ENCODE data around the gene PCSK6.
"Not testable (repeated sequence)": the region's sequence is repeated elsewhere in the genome, so short reads cannot be mapped to it uniquely, and the experiment has no call there.

The PCSK6 gene

GRCh38 chr15:101376615-101377395 lies 112.7 kb downstream of the PCSK6 start:
- DNase-seq (ENCODE audit: low spot score): no peak

GRCh38 chr15:101375006-101375405 lies 114.5 kb downstream of the PCSK6 start:
- not testable (repeated sequence) for DNase-seq (ENCODE audit: low spot score)

GRCh38 chr15:101374326-101374725 lies 115.2 kb downstream of the PCSK6 start:
- no peak for DNase-seq (ENCODE audit: low spot score)

GRCh38 chr15:101373577-101373976 lies 115.9 kb downstream of the PCSK6 start:
- no peak for DNase-seq (ENCODE audit: low spot score)

- no peak for DNase-seq (ENCODE audit: low spot score)
Measured at GRCh38 chr15:101372960-101373525, 116.5 kb downstream of the PCSK6 start.

GRCh38 chr15:101372149-101372577 lies 117.3 kb downstream of the PCSK6 start:
- no peak for DNase-seq (ENCODE audit: low spot score)

GRCh38 chr15:101371519-101371918 lies 118.0 kb downstream of the PCSK6 start:
- no peak for DNase-seq (ENCODE audit: low spot score)

GRCh38 chr15:101371081-101371480 lies 118.4 kb downstream of the PCSK6 start:
- DNase-seq (ENCODE audit: low spot score): no peak

GRCh38 chr15:101370330-101371024 lies 119.0 kb downstream of the PCSK6 start:
- DNase-seq (ENCODE audit: low spot score): no peak

- no peak for DNase-seq (ENCODE audit: low spot score)
Measured at GRCh38 chr15:101369676-101370075, 119.8 kb downstream of the PCSK6 start.

GRCh38 chr15:101368861-101369642 lies 120.5 kb downstream of the PCSK6 start:
- no peak for DNase-seq (ENCODE audit: low spot score)

GRCh38 chr15:101368086-101368780 lies 121.3 kb downstream of the PCSK6 start:
- DNase-seq (ENCODE audit: low spot score): no peak

GRCh38 chr15:101366853-101367252 lies 122.7 kb downstream of the PCSK6 start:
- no peak for DNase-seq (ENCODE audit: low spot score)

GRCh38 chr15:101362986-101363566 lies 126.4 kb downstream of the PCSK6 start:
- no peak for DNase-seq (ENCODE audit: low spot score)

GRCh38 chr15:101362359-101362758 lies 127.1 kb downstream of the PCSK6 start:
- DNase-seq (ENCODE audit: low spot score): no peak

GRCh38 chr15:101361418-101361817 lies 128.1 kb downstream of the PCSK6 start:
- DNase-seq (ENCODE audit: low spot score): no peak

GRCh38 chr15:101359365-101359947 lies 130.1 kb downstream of the PCSK6 start:
- DNase-seq (ENCODE audit: low spot score): no peak

- no peak for DNase-seq (ENCODE audit: low spot score)
Measured at GRCh38 chr15:101358895-101359294, 130.6 kb downstream of the PCSK6 start.

GRCh38 chr15:101357885-101358284 lies 131.6 kb downstream of the PCSK6 start:
- no peak for DNase-seq (ENCODE audit: low spot score)

- DNase-seq (ENCODE audit: low spot score): no peak
Measured at GRCh38 chr15:101357333-101357732, 132.2 kb downstream of the PCSK6 start.
